Measurements from ENCODE around the gene SCD5.
"Not testable (repeated sequence)": the region's sequence is repeated elsewhere in the genome, so short reads cannot be mapped to it uniquely, and the experiment has no call there.

SCD5 gene

GRCh38 chr4:82798168-82799005 lies at the start of gene SCD5:
TSS of gene SCD5 (minus strand) at chr4:82798796. CDS start at chr4:82798537, 259 bp downstream.
- peak; percentile 24 to 81 for DNase-seq

- no peak for DNase-seq
These were observed 44.0 kb upstream of the SCD5 start for GRCh38 chr4:82842593-82842992.

- no peak for DNase-seq
These were observed 41.0 kb upstream of the SCD5 start for GRCh38 chr4:82839624-82840023.

- no peak for DNase-seq
These were observed 35.2 kb upstream of the SCD5 start for GRCh38 chr4:82833696-82834313.

GRCh38 chr4:82833060-82833459 lies 34.5 kb upstream of the SCD5 start:
- not testable (repeated sequence) for DNase-seq

GRCh38 chr4:82825425-82825824 lies 26.8 kb upstream of the SCD5 start:
- no peak for DNase-seq

- no peak for DNase-seq
These were observed 24.5 kb upstream of the SCD5 start for GRCh38 chr4:82823062-82823461.

GRCh38 chr4:82820689-82821088 lies 22.1 kb upstream of the SCD5 start:
- no peak for DNase-seq

GRCh38 chr4:82818664-82819662 lies 20.4 kb upstream of the SCD5 start:
- peak in 1 of 2 donors; percentile 73 for DNase-seq

GRCh38 chr4:82816874-82817273 lies 18.3 kb upstream of the SCD5 start:
- not testable (repeated sequence) for DNase-seq

- no peak for DNase-seq
These were observed 15.4 kb upstream of the SCD5 start for GRCh38 chr4:82814034-82814433.

- no peak for DNase-seq
These were observed 13.3 kb upstream of the SCD5 start for GRCh38 chr4:82811838-82812341.

- DNase-seq = no peak
These were observed 12.8 kb upstream of the SCD5 start for GRCh38 chr4:82811392-82811791.

- no peak for DNase-seq
These were observed 11.6 kb upstream of the SCD5 start for GRCh38 chr4:82810176-82810575.

- no peak for DNase-seq
These were observed 11.0 kb upstream of the SCD5 start for GRCh38 chr4:82809619-82810018.

- DNase-seq = no peak
These were observed 5.2 kb upstream of the SCD5 start for GRCh38 chr4:82803746-82804145.

- peak in 1 of 2 donors; percentile 50 for DNase-seq
These were observed 4.3 kb upstream of the SCD5 start for GRCh38 chr4:82802911-82803310.

GRCh38 chr4:82801910-82802521 lies 3.4 kb upstream of the SCD5 start:
- no peak for DNase-seq

- DNase-seq = no peak
These were observed 648 bp upstream of the SCD5 start for GRCh38 chr4:82799006-82799881.

- DNase-seq = peak in 1 of 2 donors; percentile 15
These were observed 1.0 kb downstream of the SCD5 start for GRCh38 chr4:82797405-82798111.

GRCh38 chr4:82797040-82797404 lies 1.6 kb downstream of the SCD5 start:
- no peak for DNase-seq

Data from bone marrow (tissue), 2 donors.